Inferior parietal cortex (tissue), 1 donor: Measurements from ENCODE around the gene IRF2.

Source experiments
- DNase-seq: peaks from one replicate; pipeline ENCODE4 v3.0.0-alpha.2; 2016; ENCODE audit errors: extremely low spot score

Gene IRF2

GRCh38 chr4:184432127-184432922 lies 42.0 kb downstream of the IRF2 start:
- DNase-seq = no peak

- DNase-seq = no peak
Measured at GRCh38 chr4:184430163-184430562, 44.2 kb downstream of the IRF2 start.

- DNase-seq = no peak
Measured at GRCh38 chr4:184428787-184429186, 45.6 kb downstream of the IRF2 start.

- no peak for DNase-seq
Measured at GRCh38 chr4:184427687-184428086, 46.7 kb downstream of the IRF2 start.

- no peak for DNase-seq
Measured at GRCh38 chr4:184427093-184427492, 47.3 kb downstream of the IRF2 start.

- no peak for DNase-seq
Measured at GRCh38 chr4:184424993-184425758, 49.2 kb downstream of the IRF2 start.

GRCh38 chr4:184424279-184424678 lies 50.1 kb downstream of the IRF2 start:
- no peak for DNase-seq

GRCh38 chr4:184423003-184423686 lies 51.2 kb downstream of the IRF2 start:
- DNase-seq = no peak

- DNase-seq = no peak
Measured at GRCh38 chr4:184422378-184422777, 52.0 kb downstream of the IRF2 start.

GRCh38 chr4:184421533-184422155 lies 52.7 kb downstream of the IRF2 start:
- no peak for DNase-seq

GRCh38 chr4:184420881-184421416 lies 53.4 kb downstream of the IRF2 start:
- DNase-seq = no peak

- DNase-seq = no peak
Measured at GRCh38 chr4:184420402-184420801, 53.9 kb downstream of the IRF2 start.

GRCh38 chr4:184419976-184420375 lies 54.4 kb downstream of the IRF2 start:
- DNase-seq = no peak

- DNase-seq = peak; percentile 53
Measured at GRCh38 chr4:184417802-184418511, 56.4 kb downstream of the IRF2 start.

GRCh38 chr4:184416913-184417734 lies 57.2 kb downstream of the IRF2 start:
- no peak for DNase-seq

GRCh38 chr4:184415071-184415470 lies 59.3 kb downstream of the IRF2 start:
- DNase-seq = no peak

GRCh38 chr4:184413261-184414046 lies 60.9 kb downstream of the IRF2 start:
- no peak for DNase-seq

- no peak for DNase-seq
Measured at GRCh38 chr4:184410748-184411147, 63.6 kb downstream of the IRF2 start.

GRCh38 chr4:184409911-184410692 lies 64.2 kb downstream of the IRF2 start:
- no peak for DNase-seq
